ENCODE results near the gene TET2.

GRCh38 chr4:105182211-105182610 is 35.5 kb downstream of the TET2 start:
- TF ChIP-seq SUZ12 (IDR thresholded peaks at IDR 0.05; ENCODE audit: extremely low read depth, insufficient read depth, insufficient read length) (no peak), ZNF274 (IDR thresholded peaks at IDR 0.05; ENCODE audit: low read depth, low read length) (no peak)
